Naive thymus-derived CD4-positive, alpha-beta T cell (primary cell): ENCODE data around the gene PRSS27. TPM values are rescaled to one million over a fixed set of nuclear protein-coding genes. Genes with fewer than 3 reads are reported as not detected.
A peak's percentile ranks its signal among the peaks of the same experiment; 100 is the strongest.

Source experiments
- ATAC-seq: fragments of 150-1000 bp; cut with Tn5 transposase; 2 replicates; pipeline ENCODE4 v1.10.0; 2021; ENCODE audit warnings: mild to moderate bottlenecking, moderate library complexity
- CTCF ChIA-PET: fragments of 350-600 bp; sonication (Branson Sonifier 250); formaldehyde crosslinking; loops from one replicate; lab custom pipeline; 2021; ENCODE audit warnings: antibody characterized with exemption; lab: Charles Lee
- POLR2A ChIA-PET: fragments of 350-600 bp; sonication (Branson Sonifier 250); formaldehyde crosslinking; loops from one replicate; lab custom pipeline; 2021; ENCODE audit warnings: antibody characterized with exemption, inconsistent platforms; lab: Charles Lee
- DNase-seq, 9 donors: peaks; one replicate each; pipeline versions ENCODE4 v3.0.0 to v3.0.0-alpha.2; 2020 to 2022; ENCODE audit warnings: mixed read lengths in 1 of 9
- H3K27ac ChIP-seq: one replicate; pipeline ENCODE4 v1.7.0; 2013; ENCODE audit warnings: mild to moderate bottlenecking, low read depth, low read length, moderate library complexity
- H3K27me3 ChIP-seq, 2 donors: one replicate each; pipeline ENCODE4 v1.7.0; 2013; ENCODE audit warnings: low read length in 2 of 2, mild to moderate bottlenecking in 2 of 2, moderate library complexity in 2 of 2; ENCODE audit not compliant: control insufficient read depth in 2 of 2, insufficient read depth in 2 of 2
- H3K36me3 ChIP-seq, 3 experiments: 1 replicate in 2 of 3; 2 replicates in 1 of 3; pipeline ENCODE4 v1.7.0; 2013; ENCODE audit warnings: low read length in 3 of 3, mild to moderate bottlenecking in 3 of 3, moderate library complexity in 1 of 3; ENCODE audit not compliant: insufficient read depth in 3 of 3, control insufficient read depth in 2 of 3
- H3K4me1 ChIP-seq, 2 donors: one replicate each; pipeline ENCODE4 v1.7.0; 2013; ENCODE audit warnings: low read length in 2 of 2, mild to moderate bottlenecking in 2 of 2, moderate library complexity in 1 of 2; ENCODE audit not compliant: control insufficient read depth in 2 of 2, insufficient read depth in 2 of 2
- H3K4me3 ChIP-seq: 2 replicates; pipeline ENCODE4 v1.7.0; 2013; ENCODE audit warnings: mild to moderate bottlenecking, low read length
- H3K9me3 ChIP-seq, 3 experiments: 1 replicate in 2 of 3; 2 replicates in 1 of 3; pipeline ENCODE4 v1.7.0; 2013; ENCODE audit warnings: low read length in 3 of 3; ENCODE audit not compliant: control insufficient read depth in 2 of 3
- H3K27ac Mint-ChIP-seq, 9 donors: one replicate each; pipeline ENCODE4 v1.8.0; 2020 to 2022; ENCODE audit warnings: mixed read lengths in 9 of 9, mild to moderate bottlenecking in 8 of 9, moderate library complexity in 5 of 9, inconsistent platforms in 2 of 9
- H3K27me3 Mint-ChIP-seq, 5 donors: one replicate each; pipeline ENCODE4 v1.8.0; 2021 to 2022; ENCODE audit warnings: mixed read lengths in 5 of 5, mild to moderate bottlenecking in 1 of 5
- H3K36me3 Mint-ChIP-seq, 5 donors: one replicate each; pipeline ENCODE4 v1.8.0; 2020 to 2022; ENCODE audit warnings: mixed read lengths in 5 of 5, mild to moderate bottlenecking in 3 of 5, inconsistent platforms in 1 of 5
- H3K4me1 Mint-ChIP-seq, 7 donors: one replicate each; pipeline ENCODE4 v1.8.0; 2020 to 2022; ENCODE audit warnings: mixed read lengths in 7 of 7, mild to moderate bottlenecking in 3 of 7, inconsistent platforms in 1 of 7
- H3K4me3 Mint-ChIP-seq, 10 donors: one replicate each; pipeline ENCODE4 v1.8.0; 2020 to 2022; ENCODE audit warnings: mild to moderate bottlenecking in 10 of 10, mixed read lengths in 10 of 10, moderate library complexity in 6 of 10, inconsistent platforms in 2 of 10
- H3K9me3 Mint-ChIP-seq, 11 donors: one replicate each; pipeline ENCODE4 v1.8.0; 2020 to 2022; ENCODE audit warnings: mixed read lengths in 11 of 11, mild to moderate bottlenecking in 4 of 11, inconsistent platforms in 1 of 11, moderate library complexity in 1 of 11
- intact Hi-C, 2 donors: fragments of 100-400 bp; cut with micrococcal nuclease; formaldehyde crosslinking; loops; one replicate each; pipeline ENCODE4 v1.15.1; 2023
- polyA plus RNA-seq, 2 donors: library from polyadenylated mRNA; unstranded; fragments of 300-500 nt; fragmentation: Illumina TruSeq; gene quantifications; one replicate each; pipeline ENCODE4 v1.2.3, GENCODE V29; 2021
- total RNA-seq, 6 experiments: library from RNA in 5 of 6; stranded (reverse) in 5 of 6; gene quantifications; 1 replicate in 5 of 6; 2 replicates in 1 of 6; pipeline ENCODE4 v1.2.3 and lab custom pipeline; 2021 to 2026

Gene PRSS27
- total and polyA plus RNA-seq, 7 experiments from 2014 or later, result 0.32 to 1.6 (median 0.72) TPM; not detected in 1

DNA sequence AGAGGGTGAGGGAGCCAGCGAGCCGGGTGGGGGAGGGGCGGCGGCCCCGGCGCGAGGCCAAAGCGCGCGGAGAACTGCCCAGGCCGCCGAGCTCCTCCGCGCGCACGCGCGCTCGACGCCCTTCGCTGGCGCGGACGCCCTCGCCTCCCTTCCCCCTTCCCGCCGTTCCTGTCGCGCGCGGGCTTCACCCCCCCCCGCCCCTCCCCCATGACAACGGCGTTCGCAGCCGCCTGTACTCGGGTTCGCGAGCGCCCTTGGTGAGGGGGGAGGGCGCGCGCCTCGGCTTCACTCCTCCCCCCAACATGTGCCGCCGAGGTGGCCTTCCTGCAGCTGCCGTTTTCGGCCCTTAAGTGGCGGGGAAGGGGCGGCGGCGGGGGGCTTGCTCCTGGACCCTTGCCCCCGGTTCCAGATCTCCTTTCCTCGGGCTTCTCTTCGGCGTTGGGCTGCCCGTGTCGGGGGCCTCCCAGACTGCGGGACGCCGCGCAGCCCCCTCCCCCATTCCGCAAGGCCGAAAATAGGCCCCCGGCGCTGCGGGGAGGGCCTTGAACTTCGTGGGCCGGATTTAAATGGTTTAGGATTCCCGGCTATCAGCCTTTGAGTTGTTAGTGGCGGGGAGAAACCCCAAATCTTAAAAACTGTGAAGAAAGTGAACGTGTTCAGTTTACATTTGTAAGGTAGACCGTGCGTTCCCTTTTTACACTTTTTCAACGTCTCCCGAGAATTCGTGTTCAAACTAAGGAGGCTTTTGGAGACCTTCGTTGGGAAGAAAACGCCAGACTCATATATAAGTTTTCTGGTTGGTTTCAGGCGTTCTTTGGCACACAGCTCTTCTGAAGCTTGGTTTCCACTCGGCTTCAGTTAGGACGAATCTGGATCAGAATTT, 33.1 kb upstream of the PRSS27 start:
- intact Hi-C loops, result loop anchor here (1.0 to 2.0 kb wide), 11 partner anchors 19 to 324 kb away; partner anchors contain the start of genes ELOB (in 2 of the 2), KCTD5 (in 2 of the 2), CCNF (in 1 of the 2) and FLYWCH2 (in 1 of the 2)
- peak overlapping the region; percentile 91 to 100 (median 98) for H3K27ac Mint-ChIP-seq
- H3K36me3 Mint-ChIP-seq, result peaks cover 10 to 43% (median 27%) of the 10 kb centered on the region in 5 donors

DNA sequence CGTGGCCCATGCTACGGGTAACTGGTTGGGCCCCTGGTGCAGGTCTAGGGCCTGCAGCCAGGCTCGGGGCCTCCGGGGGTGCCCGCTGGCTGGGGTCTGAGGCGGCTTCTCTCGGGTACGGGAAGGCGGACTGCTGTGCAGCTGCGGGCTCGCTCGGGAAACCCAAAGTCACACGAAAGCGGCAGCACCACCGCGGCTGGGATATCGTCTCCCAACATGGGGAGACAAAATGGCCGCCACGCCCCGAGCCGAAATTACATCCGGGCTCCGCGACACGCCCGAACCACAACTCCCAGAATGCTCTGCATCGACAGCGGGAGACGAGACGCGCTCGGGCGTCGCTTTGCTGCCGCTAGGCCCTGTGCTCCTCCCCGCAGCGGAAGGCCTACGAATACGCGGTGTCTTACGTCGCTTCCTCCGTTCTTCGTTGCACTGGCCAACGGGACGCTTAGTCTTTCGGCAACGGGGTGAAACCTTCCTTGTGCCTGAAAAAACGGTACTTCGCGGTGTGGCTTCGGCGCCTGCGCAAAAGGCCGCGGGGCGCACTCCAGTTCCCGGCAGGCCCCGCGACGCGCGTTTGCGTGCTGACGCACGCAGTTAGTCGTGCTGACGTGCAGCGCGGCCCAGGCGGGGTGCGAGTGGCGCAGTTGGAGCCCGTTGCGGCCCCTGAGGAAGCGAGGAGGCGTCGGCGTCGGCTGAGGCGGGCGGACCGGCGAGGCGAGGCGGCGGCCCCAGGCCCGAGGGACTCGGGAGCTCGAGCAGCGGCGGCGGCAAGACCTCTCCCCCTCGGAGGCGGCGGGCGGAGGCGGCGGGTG, 32.2 kb upstream of the PRSS27 start, which contains the start of gene SRRM2:
Gene SRRM2 (plus strand): TSS at position 604 of the 815 bp plus-strand sequence. CDS start 3,727 bp downstream, outside the sequence.
- ChIA-PET POLR2A (interaction anchor here (0.7 to 5.2 kb wide), 13 partner anchors 11 to 860 kb away, joined by 3 to 66 read pairs (median 4); partner anchors contain the start of genes AMDHD2, ELOB and KCTD5), CTCF (no interaction called here)
- Mint-ChIP-seq H3K36me3 (peaks cover 6 to 37% (median 21%) of the 10 kb centered on the region in 5 donors), H3K9me3 (peaks cover 0 to 8% (median 0%) of the 10 kb centered on the region in 11 donors), H3K4me1 (peaks cover 37 to 57% (median 50%) of the 10 kb centered on the region in 7 donors), H3K27me3 (no peaks in the 10 kb centered on the region), H3K4me3 (peak within 1 kb of the TSS; percentile 89 to 98 (median 94)), H3K27ac (peak within 1 kb of the TSS; percentile 96 to 100 (median 99))
- H3K27me3 ChIP-seq, result no peaks in the 10 kb centered on the region
- DNase-seq, result peak; percentile 92 to 98 (median 96)
- intact Hi-C loops, result loop anchor here (1.0 to 2.0 kb wide), 10 partner anchors 25 to 323 kb away; partner anchors contain the start of genes ELOB (in 2 of the 2), KCTD5 (in 2 of the 2), CCNF (in 1 of the 2) and FLYWCH2 (in 1 of the 2)
- H3K27ac ChIP-seq, result peak within 1 kb of the TSS; percentile 100
- peaks cover 35 to 40% of the 10 kb centered on the region in 2 donors for H3K4me1 ChIP-seq
- H3K9me3 ChIP-seq, result no peaks in the 10 kb centered on the region
- H3K36me3 ChIP-seq, result peaks cover 0 to 18% (median under 1%) of the 10 kb centered on the region in 3 experiments
- peak within 1 kb of the TSS; percentile 68 for H3K4me3 ChIP-seq
- peak; percentile 92 for ATAC-seq

More for the DNA sequence above, 33.1 kb upstream of the PRSS27 start:
- DNase-seq (peak in 1 of 9 donors; percentile 59), ATAC-seq (peak; percentile 54)
- ChIA-PET POLR2A (interaction anchor here (0.6 to 5.2 kb wide), 11 partner anchors 15 to 1744 kb away, joined by 3 to 66 read pairs (median 4); partner anchors contain the start of genes AMDHD2, ELOB and FLYWCH1), CTCF (no interaction called here)
- Histone ChIP-seq H3K27me3 (no peaks in the 10 kb centered on the region), H3K36me3 (peaks cover 5 to 27% (median 8%) of the 10 kb centered on the region in 3 experiments), H3K27ac (peak overlapping the region; percentile 100), H3K4me3 (peak overlapping the region; percentile 68), H3K9me3 (no peaks in the 10 kb centered on the region), H3K4me1 (peaks cover 35 to 40% of the 10 kb centered on the region in 2 donors)
- peaks cover 0 to 8% (median 0%) of the 10 kb centered on the region in 11 donors for H3K9me3 Mint-ChIP-seq
- no peaks in the 10 kb centered on the region for H3K27me3 Mint-ChIP-seq
- H3K4me1 Mint-ChIP-seq, result peaks cover 44 to 65% (median 57%) of the 10 kb centered on the region in 7 donors
- H3K4me3 Mint-ChIP-seq, result peak overlapping the region; percentile 89 to 98 (median 94)

- DNase-seq (no peak), ATAC-seq (no peak)
- H3K36me3 Mint-ChIP-seq, result peaks cover under 1 to 34% (median 15%) of the 10 kb centered on the region in 5 donors
- peak overlapping the region; percentile 96 to 100 (median 99) for H3K27ac Mint-ChIP-seq
- H3K9me3 ChIP-seq, result no peaks in the 10 kb centered on the region
- ChIA-PET POLR2A (interaction anchor here (0.9 to 5.2 kb wide), 7 partner anchors 10 to 861 kb away, joined by 3 to 66 read pairs (median 4); partner anchors contain the start of genes ELOB and KCTD5), CTCF (no interaction called here)
- H3K4me3 Mint-ChIP-seq, result peak overlapping the region in 9 of 10 donors; percentile 89 to 98 (median 93)
- H3K27ac ChIP-seq, result peak overlapping the region; percentile 100
- peaks cover 0 to 12% (median 0%) of the 10 kb centered on the region in 3 experiments for H3K36me3 ChIP-seq
- peaks cover 32 to 39% of the 10 kb centered on the region in 2 donors for H3K4me1 ChIP-seq
- peaks cover 31 to 50% (median 44%) of the 10 kb centered on the region in 7 donors for H3K4me1 Mint-ChIP-seq
- no peaks in the 10 kb centered on the region for H3K27me3 Mint-ChIP-seq
- intact Hi-C loops, result loop anchor here (1.0 to 2.0 kb wide), 10 partner anchors 26 to 322 kb away; partner anchors contain the start of genes ELOB (in 2 of the 2), KCTD5 (in 2 of the 2), CCNF (in 1 of the 2) and FLYWCH2 (in 1 of the 2)
- H3K27me3 ChIP-seq, result no peaks in the 10 kb centered on the region
- H3K9me3 Mint-ChIP-seq, result peaks cover 0 to 6% (median 0%) of the 10 kb centered on the region in 11 donors
- H3K4me3 ChIP-seq, result peak overlapping the region; percentile 68
These were observed 31.6 kb upstream of the PRSS27 start for GRCh38 chr16:2751577-2752034.

DNA sequence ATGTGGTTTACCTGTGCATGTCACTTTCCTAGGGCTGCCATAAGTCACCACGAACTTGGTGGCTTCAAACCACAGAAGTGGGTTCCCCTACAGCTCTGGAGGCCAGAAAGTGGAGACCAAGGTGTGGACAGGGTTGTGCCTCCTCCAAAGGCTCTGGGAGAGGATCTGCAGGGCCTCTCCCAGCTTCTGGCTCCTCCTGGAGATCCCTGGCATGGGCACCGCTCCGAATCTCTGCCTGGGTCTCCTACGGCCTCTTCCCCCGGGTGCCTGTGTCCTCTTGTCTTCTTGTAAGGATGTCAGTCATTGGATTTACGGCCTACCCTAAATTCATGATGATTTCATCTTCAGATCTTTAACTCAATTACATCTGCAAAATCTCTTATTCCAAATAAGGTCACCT, 29.9 kb upstream of the PRSS27 start:
- H3K4me1 Mint-ChIP-seq, result peaks cover 14 to 35% (median 28%) of the 10 kb centered on the region in 7 donors
- peak overlapping the region in 3 of 9 donors; percentile 96 to 100 (median 98) for H3K27ac Mint-ChIP-seq
- no peak overlapping the region for H3K27ac ChIP-seq
- H3K4me3 ChIP-seq, result no peak overlapping the region
- peak overlapping the region in 1 of 10 donors; percentile 58 for H3K4me3 Mint-ChIP-seq
- ATAC-seq (no peak), DNase-seq (no peak)
- H3K9me3 Mint-ChIP-seq, result peaks cover 0 to 6% (median 0%) of the 10 kb centered on the region in 11 donors
- H3K9me3 ChIP-seq, result no peaks in the 10 kb centered on the region
- peaks cover 0 to 25% (median 13%) of the 10 kb centered on the region in 5 donors for H3K36me3 Mint-ChIP-seq
- peaks cover 0 to 1% (median 0%) of the 10 kb centered on the region in 5 donors for H3K27me3 Mint-ChIP-seq
- intact Hi-C loops, result no loop called here
- ChIA-PET CTCF (no interaction called here), POLR2A (interaction anchor here (0.9 kb wide), 1 partner anchor 68 kb away, joined by 3 read pairs; no protein-coding TSS in a partner anchor)
- no peaks in the 10 kb centered on the region for H3K27me3 ChIP-seq
- peaks cover 0 to 4% (median 0%) of the 10 kb centered on the region in 3 experiments for H3K36me3 ChIP-seq
- peaks cover 15 to 22% of the 10 kb centered on the region in 2 donors for H3K4me1 ChIP-seq

- peaks cover 0 to 4% (median 0%) of the 10 kb centered on the region in 3 experiments for H3K36me3 ChIP-seq
- peak overlapping the region in 1 of 9 donors; percentile 17 for H3K27ac Mint-ChIP-seq
- H3K27me3 Mint-ChIP-seq, result peaks cover 0 to 1% (median 0%) of the 10 kb centered on the region in 5 donors
- H3K9me3 Mint-ChIP-seq, result peaks cover 0 to 6% (median 0%) of the 10 kb centered on the region in 11 donors
- POLR2A ChIA-PET, result no interaction called here
- DNase-seq (no peak), ATAC-seq (no peak)
- CTCF ChIA-PET, result no interaction called here
- H3K4me1 Mint-ChIP-seq, result peaks cover 10 to 30% (median 24%) of the 10 kb centered on the region in 7 donors
- H3K27me3 ChIP-seq, result no peaks in the 10 kb centered on the region
- no peak overlapping the region for H3K27ac ChIP-seq
- H3K4me3 ChIP-seq, result no peak overlapping the region
- intact Hi-C loops, result no loop called here
- H3K4me1 ChIP-seq, result peaks cover 11 to 18% of the 10 kb centered on the region in 2 donors
- no peak overlapping the region for H3K4me3 Mint-ChIP-seq
- no peaks in the 10 kb centered on the region for H3K9me3 ChIP-seq
- peaks cover 0 to 21% (median 9%) of the 10 kb centered on the region in 5 donors for H3K36me3 Mint-ChIP-seq
These were observed 29.5 kb upstream of the PRSS27 start for GRCh38 chr16:2749476-2749875.
